Endometrial microvascular endothelial cells (primary cell): ENCODE results near the gene PPFIA1. TPM values are rescaled to one million over a fixed set of nuclear protein-coding genes. Genes with fewer than 3 reads are reported as not detected.

Source experiments
- in situ Hi-C: cut with HindIII; loops from 2 replicates; pipeline ENCODE4 v1.10.0; 2017; ENCODE audit warnings: low sequenced_read_pairs, low pct_unique_long_range_greater_than_20kb; ENCODE audit errors: inconsistent ontology term
- total RNA-seq: library from RNA; depleted of rRNA; stranded (reverse); fragments of >200 nt; gene quantifications from one replicate; pipeline ENCODE4 v1.2.3, GENCODE V29; 2015; ENCODE audit errors: inconsistent ontology term

Gene PPFIA1
- total RNA-seq, 1 donor from 2014 or later = 46.1 TPM

GRCh38 chr11:70339066-70339465, 68.6 kb downstream of the PPFIA1 start:
- in situ Hi-C loops = no loop called here

GRCh38 chr11:70341881-70342429, 71.5 kb downstream of the PPFIA1 start:
- in situ Hi-C loops = no loop called here

GRCh38 chr11:70343636-70344035, 73.1 kb downstream of the PPFIA1 start:
- in situ Hi-C loops = no loop called here

GRCh38 chr11:70348191-70348590, 77.7 kb downstream of the PPFIA1 start:
- in situ Hi-C loops = no loop called here

GRCh38 chr11:70348608-70349007, 78.1 kb downstream of the PPFIA1 start:
- in situ Hi-C loops = no loop called here

GRCh38 chr11:70351646-70352045, 81.2 kb downstream of the PPFIA1 start:
- in situ Hi-C loops = no loop called here

- in situ Hi-C loops = no loop called here
These were observed 81.6 kb downstream of the PPFIA1 start for GRCh38 chr11:70352100-70352499.

GRCh38 chr11:70352601-70353000, 82.1 kb downstream of the PPFIA1 start:
- in situ Hi-C loops = no loop called here

- in situ Hi-C loops = no loop called here
These were observed 82.8 kb downstream of the PPFIA1 start for GRCh38 chr11:70353329-70353728.

- in situ Hi-C loops = no loop called here
These were observed 83.5 kb downstream of the PPFIA1 start for GRCh38 chr11:70353900-70354568.

GRCh38 chr11:70354629-70355028, 84.1 kb downstream of the PPFIA1 start:
- in situ Hi-C loops = no loop called here

GRCh38 chr11:70358753-70359152, 88.3 kb downstream of the PPFIA1 start:
- in situ Hi-C loops = no loop called here

- in situ Hi-C loops = no loop called here
These were observed 89.1 kb downstream of the PPFIA1 start for GRCh38 chr11:70359451-70360205.

- in situ Hi-C loops = no loop called here
These were observed 89.7 kb downstream of the PPFIA1 start for GRCh38 chr11:70360211-70360610.

- in situ Hi-C loops = no loop called here
These were observed 93.7 kb downstream of the PPFIA1 start for GRCh38 chr11:70364178-70364577.

- in situ Hi-C loops = no loop called here
These were observed 94.5 kb downstream of the PPFIA1 start for GRCh38 chr11:70364745-70365543.

- in situ Hi-C loops = no loop called here
These were observed 95.0 kb downstream of the PPFIA1 start for GRCh38 chr11:70365544-70365927.

GRCh38 chr11:70367071-70367470, 96.6 kb downstream of the PPFIA1 start:
- in situ Hi-C loops = no loop called here

GRCh38 chr11:70368961-70369360, 98.5 kb downstream of the PPFIA1 start:
- in situ Hi-C loops = no loop called here
